Measurements from ENCODE around the gene KIFBP. TPM values are rescaled to one million over a fixed set of nuclear protein-coding genes. Genes with fewer than 3 reads are reported as not detected.
A peak's percentile ranks its signal among the peaks of the same experiment; 100 is the strongest.

KIFBP gene
- total and polyA plus RNA-seq, 2 of the 13 experiments (the other 11 are each of a cell fraction or from before 2014, with no cell fraction given) = 13.0 to 21.9 TPM

DNA sequence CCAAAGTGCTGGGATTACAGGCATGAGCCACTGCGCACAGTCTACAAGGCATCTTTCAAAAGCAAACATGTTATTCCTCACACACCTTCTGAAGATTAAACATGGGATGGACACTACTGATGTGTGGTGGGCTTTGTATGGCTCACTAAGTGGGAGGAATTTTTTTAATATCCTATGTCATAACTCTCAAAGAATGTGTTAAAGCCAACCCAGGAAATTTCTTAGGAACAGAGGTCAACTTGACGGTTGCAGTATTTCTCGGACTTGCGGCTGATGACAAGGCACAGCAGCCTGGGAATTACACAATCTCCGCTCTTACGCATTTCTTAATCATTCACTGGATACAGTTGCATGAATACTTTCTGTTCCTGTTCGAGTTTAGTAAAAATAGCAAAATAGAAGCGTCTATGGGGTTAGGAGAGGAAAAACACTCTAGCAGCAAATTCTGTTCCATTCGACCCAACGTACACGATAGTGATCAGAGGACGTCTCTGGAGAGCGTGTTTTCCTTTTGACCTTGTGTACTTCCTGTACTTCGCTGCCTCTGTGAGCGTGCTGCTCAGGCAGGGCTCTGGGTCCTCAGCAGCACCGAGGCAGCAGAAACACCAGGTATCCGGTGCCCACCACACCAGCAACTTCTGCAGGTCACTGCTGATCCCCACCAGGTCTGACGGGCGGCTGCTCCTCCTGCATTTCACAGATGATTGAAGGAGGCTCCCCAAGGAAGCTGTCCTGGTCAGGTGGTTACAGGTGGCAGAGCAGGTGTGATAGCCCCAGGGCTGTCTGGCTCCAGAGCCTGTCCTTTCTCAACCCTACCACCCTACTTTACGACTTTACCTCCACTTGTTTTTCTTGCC, 72.9 kb downstream of the KIFBP start (continued):
- TF ChIP-seq, protein P1, sequence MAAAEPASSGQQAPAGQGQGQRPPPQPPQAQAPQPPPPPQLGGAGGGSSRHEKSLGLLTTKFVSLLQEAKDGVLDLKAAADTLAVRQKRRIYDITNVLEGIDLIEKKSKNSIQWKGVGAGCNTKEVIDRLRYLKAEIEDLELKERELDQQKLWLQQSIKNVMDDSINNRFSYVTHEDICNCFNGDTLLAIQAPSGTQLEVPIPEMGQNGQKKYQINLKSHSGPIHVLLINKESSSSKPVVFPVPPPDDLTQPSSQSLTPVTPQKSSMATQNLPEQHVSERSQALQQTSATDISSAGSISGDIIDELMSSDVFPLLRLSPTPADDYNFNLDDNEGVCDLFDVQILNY (CRISPR knock-in tag; conservative IDR thresholded peaks at IDR 0.05) = no peak
- TF ChIP-seq ZNF253 (CRISPR knock-in tag; IDR thresholded peaks at IDR 0.05; ENCODE audit: borderline replicate concordance) = no peak
- no peak for TF ChIP-seq ZNF598 (CRISPR knock-in tag; IDR thresholded peaks at IDR 0.05; ENCODE audit: borderline replicate concordance)
- TF ChIP-seq AFF4 (CRISPR knock-in tag; IDR thresholded peaks at IDR 0.05) = no peak
- no peak for TF ChIP-seq ZHX2 (IDR thresholded peaks at IDR 0.05; ENCODE audit: low read depth)
- TF ChIP-seq ZHX2 (CRISPR knock-in tag; IDR thresholded peaks at IDR 0.05; ENCODE audit: borderline replicate concordance) = no peak
- no peak for TF ChIP-seq CREM (IDR thresholded peaks at IDR 0.05)
- TF ChIP-seq CREM (CRISPR knock-in tag; IDR thresholded peaks at IDR 0.05) = no peak
- TF ChIP-seq MYC (CRISPR knock-in tag; IDR thresholded peaks at IDR 0.05; ENCODE audit: borderline replicate concordance) = no peak; the same call in 1 of the 2 replicates
- TF ChIP-seq ZNF839 (CRISPR knock-in tag; IDR thresholded peaks at IDR 0.05; ENCODE audit: borderline replicate concordance) = no peak
- peak; percentile 69; the same call in 1 of the 2 replicates for TF ChIP-seq ESRRA (CRISPR knock-in tag; IDR thresholded peaks at IDR 0.05; ENCODE audit: low read depth)
- TF ChIP-seq, protein P2, sequence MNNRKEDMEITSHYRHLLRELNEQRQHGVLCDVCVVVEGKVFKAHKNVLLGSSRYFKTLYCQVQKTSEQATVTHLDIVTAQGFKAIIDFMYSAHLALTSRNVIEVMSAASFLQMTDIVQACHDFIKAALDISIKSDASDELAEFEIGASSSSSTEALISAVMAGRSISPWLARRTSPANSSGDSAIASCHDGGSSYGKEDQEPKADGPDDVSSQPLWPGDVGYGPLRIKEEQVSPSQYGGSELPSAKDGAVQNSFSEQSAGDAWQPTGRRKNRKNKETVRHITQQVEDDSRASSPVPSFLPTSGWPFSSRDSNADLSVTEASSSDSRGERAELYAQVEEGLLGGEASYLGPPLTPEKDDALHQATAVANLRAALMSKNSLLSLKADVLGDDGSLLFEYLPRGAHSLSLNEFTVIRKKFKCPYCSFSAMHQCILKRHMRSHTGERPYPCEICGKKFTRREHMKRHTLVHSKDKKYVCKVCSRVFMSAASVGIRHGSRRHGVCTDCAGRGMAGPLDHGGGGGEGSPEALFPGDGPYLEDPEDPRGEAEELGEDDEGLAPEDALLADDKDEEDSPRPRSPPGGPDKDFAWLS (CRISPR knock-in tag; IDR thresholded peaks at IDR 0.05; ENCODE audit: borderline replicate concordance) = no peak
- no peak for TF ChIP-seq SPEN (CRISPR knock-in tag; IDR thresholded peaks at IDR 0.05; ENCODE audit: low read depth)
- TF ChIP-seq RBM22 (optimal IDR thresholded peaks at IDR 0.05; ENCODE audit: low read length) = no peak
- TF ChIP-seq ZNF350 (CRISPR knock-in tag; IDR thresholded peaks at IDR 0.05; ENCODE audit: borderline replicate concordance, low read depth) = no peak
- no peak for TF ChIP-seq KDM5A (IDR thresholded peaks at IDR 0.05; ENCODE audit: borderline replicate concordance, low read length)
